ENCODE measurements around the gene SCAMP4.

- TF ChIP-seq CTCF (IDR thresholded peaks at IDR 0.05) (no peak), HOXB5 (CRISPR knock-in tag; IDR thresholded peaks at IDR 0.05) (no peak), RAD21 (conservative IDR thresholded peaks at IDR 0.05 in 1 of 2, IDR thresholded peaks at IDR 0.05 in 1 of 2) (no peak), JUN (IDR thresholded peaks at IDR 0.05) (no peak)
Observed at GRCh38 chr19:1904860-1905109, 414 bp upstream of the SCAMP4 start.

Data from A549 (cell line).